A673 (cell line): ENCODE measurements around the gene MACROH2A1. TPM values are rescaled to one million over a fixed set of nuclear protein-coding genes. Genes with fewer than 3 reads are reported as not detected.

Source experiments
- BruUV-seq: library from RNA; stranded (reverse); fragments of 400-500 nt; replicated peaks from 2 replicates; lab custom pipeline; 2021; lab: Mats Ljungman, UMichigan
- CTCF ChIA-PET: fragments of 300-600 bp; sonication (Branson Sonifier 250); formaldehyde crosslinking; loops from one replicate; lab custom pipeline; 2022; ENCODE audit warnings: antibody characterized with exemption; lab: Charles Lee
- POLR2A ChIA-PET: fragments of 300-600 bp; sonication (Branson Sonifier 250); formaldehyde crosslinking; loops from one replicate; lab custom pipeline; 2022; ENCODE audit warnings: antibody characterized with exemption; ENCODE audit not compliant: low non-redundant PET; lab: Charles Lee
- DNase-seq: peaks from one replicate; pipeline ENCODE4 v3.0.0-alpha.2; 2015; ENCODE audit warnings: low spot score
- H3K27ac ChIP-seq: fragments of 200-600 bp; sonication (generic); 2 replicates; pipeline ENCODE4 v1.5.1; 2016; ENCODE audit warnings: mixed run types, low read depth, mild to moderate bottlenecking, mixed read lengths, antibody characterized with exemption, low read length; ENCODE audit not compliant: poor library complexity, severe bottlenecking
- H3K27me3 ChIP-seq: fragments of 200-600 bp; sonication (generic); replicated peaks from 2 replicates; pipeline ENCODE4 v1.6.1; 2017; ENCODE audit warnings: mixed run types, low read depth, mild to moderate bottlenecking, mixed read lengths, antibody characterized with exemption, low read length; ENCODE audit not compliant: insufficient read depth, poor library complexity
- H3K36me3 ChIP-seq: fragments of 200-600 bp; sonication (generic); 2 replicates; pipeline ENCODE4 v1.6.1; 2016; ENCODE audit warnings: mixed run types, mild to moderate bottlenecking, mixed read lengths, antibody characterized with exemption, low read length; ENCODE audit not compliant: insufficient read depth, poor library complexity, severe bottlenecking
- H3K4me1 ChIP-seq: fragments of 200-600 bp; sonication (generic); 2 replicates; pipeline ENCODE4 v1.6.1; 2017; ENCODE audit warnings: mixed run types, mild to moderate bottlenecking, mixed read lengths, antibody characterized with exemption, low read length; ENCODE audit not compliant: insufficient read depth, poor library complexity, severe bottlenecking
- H3K4me3 ChIP-seq: fragments of 200-600 bp; sonication (generic); 2 replicates; pipeline ENCODE4 v1.5.1; 2016; ENCODE audit warnings: low read depth, mixed run types, mild to moderate bottlenecking, mixed read lengths, low read length; ENCODE audit not compliant: poor library complexity, severe bottlenecking
- H3K9me3 ChIP-seq: fragments of 200-600 bp; sonication (generic); 2 replicates; pipeline ENCODE4 v1.6.1; 2016; ENCODE audit warnings: mixed run types, low read depth, mild to moderate bottlenecking, mixed read lengths, antibody characterized with exemption, low read length; ENCODE audit not compliant: poor library complexity, severe bottlenecking
- CTCF ChIP-seq: fragments of 300-800, 200-600 bp; sonication (generic); conservative IDR thresholded peaks from 2 replicates; pipeline ENCODE4 v1.5.1; 2017; ENCODE audit warnings: low read depth, mild to moderate bottlenecking, antibody characterized with exemption, low read length, moderate library complexity, mixed read lengths
- EZH2 ChIP-seq: fragments of 200-600 bp; sonication (generic); IDR thresholded peaks from 2 replicates; pipeline ENCODE4 v1.6.1; 2017; ENCODE audit warnings: borderline replicate concordance, low read depth, mild to moderate bottlenecking, mixed read lengths, antibody characterized with exemption, low read length; ENCODE audit not compliant: poor library complexity, severe bottlenecking
- intact Hi-C: fragments of 100-400 bp; cut with micrococcal nuclease; formaldehyde crosslinking; loops from one replicate; pipeline ENCODE4 v1.10.0; 2022; ENCODE audit not compliant: unreplicated experiment
- total RNA-seq: library from RNA; stranded (reverse); gene quantifications from 2 replicates; pipeline ENCODE4 v1.2.3, GENCODE V29; 2021

Gene MACROH2A1
- total RNA-seq, 1 experiment from 2014 or later: 264 TPM

- CTCF ChIA-PET: no interaction called here
- H3K4me3 ChIP-seq: no peak overlapping the region
These were observed 38.5 kb downstream of the MACROH2A1 start for GRCh38 chr5:135360278-135361274.

GRCh38 chr5:135359374-135360165 lies 39.5 kb downstream of the MACROH2A1 start:
- Histone ChIP-seq H3K9me3 (no peaks in the 10 kb centered on the region), H3K4me1 (no peaks in the 10 kb centered on the region), H3K27me3 (no peaks in the 10 kb centered on the region), H3K27ac (no peak overlapping the region), H3K36me3 (peaks cover 32% of the 10 kb centered on the region), H3K4me3 (no peak overlapping the region)
- intact Hi-C loops: no loop called here
- no TSS peak for BruUV-seq
- no peak for DNase-seq
- POLR2A ChIA-PET: no interaction called here
- CTCF ChIA-PET: no interaction called here
- no peak for TF ChIP-seq CTCF
- TF ChIP-seq EZH2: no peak

More at GRCh38 chr5:135360278-135361274, 38.5 kb downstream of the MACROH2A1 start:
- no peak overlapping the region for H3K27ac ChIP-seq
- no peak for TF ChIP-seq CTCF
- no peak for TF ChIP-seq EZH2
- POLR2A ChIA-PET: no interaction called here
- no TSS peak for BruUV-seq
- intact Hi-C loops: no loop called here
- DNase-seq: no peak
- H3K36me3 ChIP-seq: peaks cover 39% of the 10 kb centered on the region
- no peaks in the 10 kb centered on the region for H3K27me3 ChIP-seq
- no peaks in the 10 kb centered on the region for H3K9me3 ChIP-seq
- no peaks in the 10 kb centered on the region for H3K4me1 ChIP-seq

- H3K4me1 ChIP-seq: no peaks in the 10 kb centered on the region
These were observed 41.3 kb downstream of the MACROH2A1 start for GRCh38 chr5:135357685-135358084.

More at GRCh38 chr5:135357685-135358084, 41.3 kb downstream of the MACROH2A1 start:
- no peak for DNase-seq
- ChIA-PET POLR2A (no interaction called here), CTCF (no interaction called here)
- Histone ChIP-seq H3K27ac (no peak overlapping the region), H3K9me3 (no peaks in the 10 kb centered on the region), H3K36me3 (peaks cover 28% of the 10 kb centered on the region), H3K4me3 (no peak overlapping the region), H3K27me3 (no peaks in the 10 kb centered on the region)
- intact Hi-C loops: no loop called here
- no peak for TF ChIP-seq CTCF
- TF ChIP-seq EZH2: no peak
- BruUV-seq: no TSS peak
